KMS-11 (cell line): ENCODE measurements around the gene PLXNB2.

Experiments
- H2AFZ ChIP-seq: fragments of 200-600 bp; sonication (generic); 2 replicates; pipeline ENCODE4 v1.6.1; 2016; ENCODE audit warnings: antibody characterized with exemption, mixed run types, low read depth
- H3K27ac ChIP-seq: fragments of 200-600 bp; sonication (generic); 2 replicates; pipeline ENCODE4 v1.6.1; 2016; ENCODE audit warnings: mild to moderate bottlenecking, mixed run types
- H3K27me3 ChIP-seq: fragments of 200-600 bp; sonication (generic); 2 replicates; pipeline ENCODE4 v1.6.1; 2017; ENCODE audit warnings: mild to moderate bottlenecking, low read depth, mixed run types, moderate library complexity; ENCODE audit not compliant: insufficient read depth
- H3K36me3 ChIP-seq: fragments of 200-600 bp; sonication (generic); 2 replicates; pipeline ENCODE4 v1.6.1; 2017; ENCODE audit warnings: mild to moderate bottlenecking, mixed run types; ENCODE audit not compliant: insufficient read depth
- H3K4me1 ChIP-seq: fragments of 200-600 bp; sonication (generic); 2 replicates; pipeline ENCODE4 v1.6.1; 2016; ENCODE audit warnings: mild to moderate bottlenecking, low read depth, mixed run types; ENCODE audit not compliant: poor library complexity, severe bottlenecking
- H3K4me2 ChIP-seq: fragments of 200-600 bp; sonication (generic); 2 replicates; pipeline ENCODE4 v1.7.0; 2016; ENCODE audit warnings: mild to moderate bottlenecking, mixed run types
- H3K4me3 ChIP-seq: fragments of 200-600 bp; sonication (generic); IDR thresholded peaks from 2 replicates; pipeline ENCODE4 v1.6.1; 2017; ENCODE audit warnings: low read depth, low read length, mixed read lengths; ENCODE audit not compliant: insufficient read depth
- H3K79me2 ChIP-seq: fragments of 200-600 bp; sonication (generic); 2 replicates; pipeline ENCODE4 v1.6.1; 2016; ENCODE audit warnings: low read depth, mixed run types; ENCODE audit not compliant: insufficient read depth
- H3K9ac ChIP-seq: fragments of 200-600 bp; sonication (generic); 2 replicates; pipeline ENCODE4 v1.6.1; 2016; ENCODE audit warnings: mild to moderate bottlenecking, mixed run types
- H4K20me1 ChIP-seq: fragments of 200-600 bp; sonication (generic); 2 replicates; pipeline ENCODE4 v1.6.1; 2016; ENCODE audit warnings: mild to moderate bottlenecking, mixed run types; ENCODE audit not compliant: insufficient read depth
- TF ChIP-seq, protein P1 (sequence below): fragments of 200-600 bp; sonication (generic); conservative IDR thresholded peaks from 2 replicates; pipeline ENCODE4 v1.6.1; 2017; ENCODE audit warnings: low read depth, mild to moderate bottlenecking, antibody characterized with exemption, low read length, moderate library complexity, mixed read lengths

PLXNB2 gene

DNA sequence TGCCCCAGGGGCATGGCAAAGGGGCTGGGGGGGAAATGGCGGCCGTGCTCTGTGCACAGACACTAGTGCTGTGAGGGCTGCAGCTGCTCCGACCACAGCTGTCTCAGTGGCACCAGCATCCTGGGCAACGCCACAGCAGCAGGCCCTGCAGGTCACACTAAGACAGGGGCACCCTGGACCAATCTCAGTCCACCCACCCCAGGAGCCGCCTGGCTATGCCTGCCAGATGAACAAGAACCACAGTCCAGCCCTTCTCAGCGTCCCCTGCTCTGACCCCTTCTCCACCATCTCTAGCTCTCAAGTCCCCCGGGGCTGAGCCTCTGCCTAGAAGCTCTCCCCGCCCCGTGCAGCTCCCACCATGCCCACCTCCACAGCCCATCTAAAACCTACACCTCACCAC, 79.1 kb downstream of the PLXNB2 start:
- H3K4me1 ChIP-seq, result no peaks in the 10 kb centered on the region
- no peaks in the 10 kb centered on the region for H3K36me3 ChIP-seq
- no peak overlapping the region for H2AFZ ChIP-seq
- no peaks in the 10 kb centered on the region for H3K27me3 ChIP-seq
- H3K4me3 ChIP-seq, result no peak overlapping the region
- H3K9ac ChIP-seq, result no peak overlapping the region
- TF ChIP-seq, protein P1, sequence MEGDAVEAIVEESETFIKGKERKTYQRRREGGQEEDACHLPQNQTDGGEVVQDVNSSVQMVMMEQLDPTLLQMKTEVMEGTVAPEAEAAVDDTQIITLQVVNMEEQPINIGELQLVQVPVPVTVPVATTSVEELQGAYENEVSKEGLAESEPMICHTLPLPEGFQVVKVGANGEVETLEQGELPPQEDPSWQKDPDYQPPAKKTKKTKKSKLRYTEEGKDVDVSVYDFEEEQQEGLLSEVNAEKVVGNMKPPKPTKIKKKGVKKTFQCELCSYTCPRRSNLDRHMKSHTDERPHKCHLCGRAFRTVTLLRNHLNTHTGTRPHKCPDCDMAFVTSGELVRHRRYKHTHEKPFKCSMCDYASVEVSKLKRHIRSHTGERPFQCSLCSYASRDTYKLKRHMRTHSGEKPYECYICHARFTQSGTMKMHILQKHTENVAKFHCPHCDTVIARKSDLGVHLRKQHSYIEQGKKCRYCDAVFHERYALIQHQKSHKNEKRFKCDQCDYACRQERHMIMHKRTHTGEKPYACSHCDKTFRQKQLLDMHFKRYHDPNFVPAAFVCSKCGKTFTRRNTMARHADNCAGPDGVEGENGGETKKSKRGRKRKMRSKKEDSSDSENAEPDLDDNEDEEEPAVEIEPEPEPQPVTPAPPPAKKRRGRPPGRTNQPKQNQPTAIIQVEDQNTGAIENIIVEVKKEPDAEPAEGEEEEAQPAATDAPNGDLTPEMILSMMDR, result no peak
- no peaks in the 10 kb centered on the region for H4K20me1 ChIP-seq
- no peaks in the 10 kb centered on the region for H3K79me2 ChIP-seq
- no peak overlapping the region for H3K27ac ChIP-seq
- H3K4me2 ChIP-seq, result no peak overlapping the region

- Histone ChIP-seq H3K9ac (no peak overlapping the region), H3K36me3 (no peaks in the 10 kb centered on the region), H4K20me1 (no peaks in the 10 kb centered on the region), H3K4me3 (no peak overlapping the region), H3K79me2 (no peaks in the 10 kb centered on the region), H3K4me2 (no peak overlapping the region), H3K4me1 (no peaks in the 10 kb centered on the region), H3K27me3 (no peaks in the 10 kb centered on the region), H3K27ac (no peak overlapping the region), H2AFZ (no peak overlapping the region)
- TF ChIP-seq, protein P1, result no peak
Observed at GRCh38 chr22:50227579-50228215, 79.7 kb downstream of the PLXNB2 start.

DNA sequence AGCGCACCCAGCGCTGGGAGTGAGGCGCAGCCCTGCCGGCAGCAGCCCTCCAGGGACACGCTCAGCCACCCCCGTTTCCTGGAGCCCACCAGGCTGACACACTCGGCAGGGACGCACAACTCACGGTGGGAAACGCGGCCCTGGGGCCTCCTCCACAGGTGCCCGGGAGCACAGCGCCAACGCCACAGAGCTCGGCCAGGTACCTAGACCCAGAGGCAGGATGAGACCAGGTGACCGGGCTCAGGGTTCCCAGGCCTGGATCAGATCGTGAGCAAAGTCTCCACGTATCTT, 80.6 kb downstream of the PLXNB2 start:
- Histone ChIP-seq H3K79me2 (no peaks in the 10 kb centered on the region), H3K36me3 (no peaks in the 10 kb centered on the region), H3K9ac (no peak overlapping the region), H2AFZ (no peak overlapping the region), H3K27me3 (no peaks in the 10 kb centered on the region), H4K20me1 (no peaks in the 10 kb centered on the region), H3K4me3 (no peak overlapping the region), H3K27ac (no peak overlapping the region), H3K4me2 (no peak overlapping the region), H3K4me1 (no peaks in the 10 kb centered on the region)
- TF ChIP-seq, protein P1, result no peak

DNA sequence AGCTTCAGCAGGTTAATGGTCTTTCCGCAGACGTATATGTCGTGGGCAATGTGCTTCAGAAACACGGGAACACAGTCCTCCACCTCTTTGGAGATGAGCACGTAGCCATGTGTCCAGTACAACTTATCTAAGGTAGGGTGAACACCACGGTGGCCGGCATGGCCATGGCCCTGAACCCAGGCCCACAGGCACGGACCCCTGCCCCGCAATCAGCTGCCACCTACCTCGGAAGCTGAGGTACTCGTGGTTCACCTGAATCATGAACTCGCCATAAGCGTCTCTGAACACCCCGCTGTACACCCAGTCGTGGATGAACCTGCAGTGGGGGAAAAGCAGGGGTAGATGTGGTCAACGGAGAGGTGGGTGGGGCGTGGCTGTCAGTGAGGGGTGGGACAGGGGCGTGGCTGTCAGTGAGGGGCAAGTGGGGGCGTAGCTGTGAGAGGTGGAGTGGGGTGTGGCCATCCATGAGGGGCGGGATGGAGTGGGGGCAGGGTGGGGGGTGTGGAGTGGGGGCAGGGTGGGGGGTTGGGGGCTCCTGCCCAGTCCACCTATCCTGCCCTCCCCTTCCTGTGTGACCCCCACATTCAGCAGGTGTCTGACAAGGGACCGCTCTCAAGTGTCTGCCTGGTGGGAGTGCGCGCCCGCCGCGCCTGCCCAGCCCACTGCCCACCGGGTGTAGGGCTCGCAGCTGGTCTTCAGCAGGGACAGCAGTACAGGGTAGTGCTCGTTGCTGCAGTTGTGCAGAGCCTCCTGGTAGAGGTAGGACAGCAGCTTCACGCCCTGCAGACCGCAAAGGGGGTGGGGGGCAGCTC, 81.2 kb downstream of the PLXNB2 start:
- Histone ChIP-seq H3K27me3 (no peaks in the 10 kb centered on the region), H3K9ac (no peak overlapping the region), H2AFZ (no peak overlapping the region), H3K4me1 (no peaks in the 10 kb centered on the region), H3K4me3 (no peak overlapping the region), H3K27ac (no peak overlapping the region), H3K79me2 (no peaks in the 10 kb centered on the region), H3K36me3 (no peaks in the 10 kb centered on the region), H3K4me2 (no peak overlapping the region), H4K20me1 (no peaks in the 10 kb centered on the region)
- TF ChIP-seq, protein P1, result no peak
